Measurements from ENCODE around the gene PYGL.

The PYGL gene

DNA sequence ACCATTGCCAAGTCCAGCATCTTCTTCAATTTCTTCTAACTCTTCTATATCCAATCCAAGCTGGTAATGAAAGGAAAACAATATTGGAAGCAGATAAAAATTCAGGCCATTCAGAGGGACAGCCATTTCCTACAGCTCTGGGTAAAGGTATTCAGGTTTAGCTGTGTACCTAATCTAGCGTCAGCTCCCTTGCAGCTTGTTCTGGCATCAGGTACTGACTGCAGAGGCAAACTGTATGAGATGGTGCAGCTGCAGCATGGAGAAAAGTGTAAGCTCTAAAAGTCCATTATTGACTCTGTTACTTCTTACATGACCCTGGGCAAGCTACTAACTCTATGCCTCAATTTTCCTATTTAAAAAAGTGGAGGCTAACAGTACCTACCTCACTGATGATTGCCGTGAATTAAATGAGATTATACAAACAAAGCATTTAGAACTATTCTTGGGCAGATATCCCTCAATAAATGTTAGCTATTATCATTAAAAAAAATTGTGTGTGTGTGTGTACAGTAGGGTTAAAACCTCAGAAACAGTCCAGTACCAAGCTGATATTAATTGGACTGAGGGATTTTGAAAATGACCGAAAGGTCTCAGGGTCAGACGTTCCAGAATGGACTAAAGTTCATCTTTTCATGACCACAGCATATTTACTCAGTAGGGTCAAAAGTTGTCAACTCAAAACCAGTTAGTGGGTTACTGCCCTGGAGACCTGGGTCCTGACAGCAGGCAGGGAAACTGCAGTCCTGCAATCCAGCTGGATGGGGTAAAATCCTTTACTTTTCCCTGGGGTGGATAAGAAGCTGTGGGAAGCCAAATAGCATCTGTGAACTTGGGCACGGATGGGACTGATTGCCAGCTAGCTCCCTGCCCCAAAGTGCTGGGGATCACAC is 8.9 kb downstream of the PYGL start:
- DNase-seq (ENCODE audit: low spot score), result no peak
- TF ChIP-seq CTCF (IDR thresholded peaks at IDR 0.05; ENCODE audit: extremely low read depth, missing control alignments), result no peak

DNA sequence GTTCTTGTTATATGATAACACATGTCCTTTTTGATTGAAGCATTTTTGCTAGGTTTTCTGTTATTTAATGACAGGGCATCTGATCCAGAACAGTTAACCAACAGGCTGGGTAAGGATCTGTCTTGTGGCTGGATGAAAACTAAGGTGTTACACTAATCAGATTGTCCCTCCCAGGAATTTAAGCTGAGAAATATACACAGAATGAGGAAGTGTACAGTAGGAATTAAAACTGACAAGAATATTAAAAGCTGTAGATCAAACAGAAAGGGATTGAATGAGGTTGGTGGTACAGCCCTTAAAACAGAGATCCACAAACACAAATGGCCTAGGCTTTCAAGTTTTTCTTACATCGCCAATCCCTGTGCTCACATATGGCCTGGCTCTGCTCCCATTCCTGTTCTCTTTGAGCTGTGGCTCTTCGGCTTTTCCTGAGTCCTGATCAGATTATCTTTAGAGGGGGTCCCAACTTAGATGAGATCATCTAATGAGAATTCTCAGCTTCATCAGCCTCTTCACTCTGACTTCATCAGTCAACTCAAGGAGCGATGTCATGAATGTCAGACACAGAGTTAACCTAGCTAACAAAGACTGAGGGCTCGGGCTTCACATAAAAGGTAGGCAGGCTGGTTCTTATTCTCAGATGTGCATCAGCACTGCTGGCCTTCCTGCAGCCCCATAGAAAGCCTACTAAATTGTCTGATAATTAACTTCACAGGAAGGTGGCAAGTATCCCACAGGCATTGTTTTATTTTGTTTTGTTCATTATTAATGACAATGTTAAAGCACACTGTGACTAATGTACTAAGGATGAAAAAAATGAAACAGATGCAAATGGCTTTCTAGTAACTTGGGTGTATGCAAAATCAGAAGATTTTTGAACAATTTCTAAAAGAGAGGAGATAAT is 11.4 kb downstream of the PYGL start:
- DNase-seq (ENCODE audit: low spot score), result no peak
- TF ChIP-seq CTCF (IDR thresholded peaks at IDR 0.05; ENCODE audit: extremely low read depth, missing control alignments), result no peak

DNA sequence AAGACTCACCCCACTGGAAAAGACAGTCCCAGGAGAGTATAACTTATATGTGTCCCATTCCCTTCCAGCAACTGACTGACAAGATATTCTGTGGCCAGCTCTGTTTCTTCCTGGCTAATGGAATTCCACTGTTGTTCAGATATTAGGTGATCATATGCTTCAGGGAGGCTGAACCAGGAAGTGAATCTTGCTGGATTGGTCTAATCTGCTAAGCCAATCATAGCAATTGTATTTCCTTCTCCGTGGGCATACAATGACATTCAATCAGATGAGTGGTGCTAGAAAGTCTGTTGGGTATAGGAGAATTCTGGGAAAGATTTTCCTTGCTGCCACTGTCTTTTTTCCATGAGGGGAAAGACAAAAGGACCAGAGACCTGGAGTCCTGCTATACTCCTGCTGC is 12.1 kb downstream of the PYGL start:
- TF ChIP-seq CTCF (IDR thresholded peaks at IDR 0.05; ENCODE audit: extremely low read depth, missing control alignments), result no peak
- DNase-seq (ENCODE audit: low spot score), result no peak

DNA sequence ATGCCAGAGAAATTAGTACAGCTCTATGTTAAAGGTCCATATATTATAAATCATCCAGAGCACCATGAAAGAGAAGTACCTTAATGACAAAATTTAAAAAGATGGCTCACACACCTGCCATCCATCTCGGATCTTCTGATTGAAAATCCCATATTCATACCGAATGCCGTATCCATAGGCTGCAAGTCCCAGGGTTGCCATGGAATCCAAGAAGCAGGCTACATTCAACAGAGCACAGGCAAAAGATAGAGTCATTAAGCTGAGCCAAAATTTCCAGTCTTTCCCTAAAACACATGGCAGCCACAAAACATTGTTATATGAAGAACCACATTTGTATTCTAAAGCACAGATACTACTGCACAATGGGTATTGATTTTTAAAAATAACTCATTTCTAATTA is 12.7 kb downstream of the PYGL start:
- TF ChIP-seq CTCF (IDR thresholded peaks at IDR 0.05; ENCODE audit: extremely low read depth, missing control alignments), result no peak
- DNase-seq (ENCODE audit: low spot score), result no peak

- TF ChIP-seq CTCF (IDR thresholded peaks at IDR 0.05; ENCODE audit: extremely low read depth, missing control alignments), result no peak
- DNase-seq (ENCODE audit: low spot score), result no peak
Observed at GRCh38 chr14:50929506-50929905, 14.8 kb downstream of the PYGL start.

- no peak for TF ChIP-seq CTCF (IDR thresholded peaks at IDR 0.05; ENCODE audit: extremely low read depth, missing control alignments)
- peak; percentile 48 for DNase-seq (ENCODE audit: low spot score)
Observed at GRCh38 chr14:50928002-50928635, 16.2 kb downstream of the PYGL start.

Measured in GM20000 (cell line).